IMR-90 (cell line): ENCODE results near the gene TTC7B.

Source experiments
- BHLHE40 ChIP-seq: fragments of 150-350 bp; IDR thresholded peaks from 2 replicates; pipeline ENCODE4 v1.6.1; 2016; ENCODE audit warnings: mild to moderate bottlenecking, low read depth, low read length
- CEBPB ChIP-seq: IDR thresholded peaks from 2 replicates; pipeline ENCODE4 v1.6.1; 2012; ENCODE audit warnings: low read depth, low read length, improper control_type of control experiment
- MAZ ChIP-seq: IDR thresholded peaks from 2 replicates; pipeline ENCODE4 v1.6.1; 2012; ENCODE audit warnings: low read depth, mild to moderate bottlenecking, low read length, improper control_type of control experiment, moderate library complexity, borderline replicate concordance

DNA sequence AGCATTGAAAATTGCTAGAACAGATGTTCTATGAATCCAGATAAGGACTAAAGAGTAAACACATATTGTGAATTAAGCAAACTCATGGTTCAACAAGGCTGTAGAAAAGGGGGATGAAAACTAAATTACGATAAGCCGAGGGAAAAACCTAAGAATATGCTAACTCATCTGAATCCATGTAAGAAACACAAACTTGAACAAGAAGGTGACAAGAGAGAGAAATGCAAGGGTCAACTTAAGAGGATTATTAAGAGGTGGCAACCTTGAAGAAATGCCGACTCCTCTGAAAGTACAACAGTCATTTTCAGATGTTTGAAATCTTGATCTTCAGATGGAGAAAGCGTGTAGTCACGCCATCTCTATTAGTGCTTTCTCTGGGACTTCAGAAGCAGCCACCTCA is 128.6 kb downstream of the TTC7B start:
- TF ChIP-seq CEBPB (no peak), BHLHE40 (no peak), MAZ (no peak)
